Activated T-cell treated with anti-CD3 and anti-CD28 coated beads, Interleukin-2, amount 50 U/mL, for 24 hours (primary cell): ENCODE results near the gene ITK.
A peak's percentile ranks its signal among the peaks of the same experiment; 100 is the strongest.
"Not testable (repeated sequence)": the region's sequence is repeated elsewhere in the genome, so short reads cannot be mapped to it uniquely, and the experiment has no call there.

Experiments
- DNase-seq: peaks from one replicate; pipeline ENCODE4 v3.0.0-alpha.2; 2020
- H3K27ac Mint-ChIP-seq: 2 replicates; pipeline ENCODE4 v1.8.0; 2020; ENCODE audit warnings: mild to moderate bottlenecking, mixed read lengths
- H3K27me3 Mint-ChIP-seq: 2 replicates; pipeline ENCODE4 v1.8.0; 2020; ENCODE audit warnings: mixed read lengths
- H3K36me3 Mint-ChIP-seq: 2 replicates; pipeline ENCODE4 v1.8.0; 2020; ENCODE audit warnings: low read depth, mixed read lengths
- H3K4me1 Mint-ChIP-seq: 2 replicates; pipeline ENCODE4 v1.8.0; 2020; ENCODE audit warnings: low read depth, mixed read lengths
- H3K4me3 Mint-ChIP-seq: 2 replicates; pipeline ENCODE4 v1.8.0; 2020; ENCODE audit warnings: mild to moderate bottlenecking, moderate library complexity, mixed read lengths
- H3K9me3 Mint-ChIP-seq: 2 replicates; pipeline ENCODE4 v1.8.0; 2020; ENCODE audit warnings: mixed read lengths

ITK gene

DNA sequence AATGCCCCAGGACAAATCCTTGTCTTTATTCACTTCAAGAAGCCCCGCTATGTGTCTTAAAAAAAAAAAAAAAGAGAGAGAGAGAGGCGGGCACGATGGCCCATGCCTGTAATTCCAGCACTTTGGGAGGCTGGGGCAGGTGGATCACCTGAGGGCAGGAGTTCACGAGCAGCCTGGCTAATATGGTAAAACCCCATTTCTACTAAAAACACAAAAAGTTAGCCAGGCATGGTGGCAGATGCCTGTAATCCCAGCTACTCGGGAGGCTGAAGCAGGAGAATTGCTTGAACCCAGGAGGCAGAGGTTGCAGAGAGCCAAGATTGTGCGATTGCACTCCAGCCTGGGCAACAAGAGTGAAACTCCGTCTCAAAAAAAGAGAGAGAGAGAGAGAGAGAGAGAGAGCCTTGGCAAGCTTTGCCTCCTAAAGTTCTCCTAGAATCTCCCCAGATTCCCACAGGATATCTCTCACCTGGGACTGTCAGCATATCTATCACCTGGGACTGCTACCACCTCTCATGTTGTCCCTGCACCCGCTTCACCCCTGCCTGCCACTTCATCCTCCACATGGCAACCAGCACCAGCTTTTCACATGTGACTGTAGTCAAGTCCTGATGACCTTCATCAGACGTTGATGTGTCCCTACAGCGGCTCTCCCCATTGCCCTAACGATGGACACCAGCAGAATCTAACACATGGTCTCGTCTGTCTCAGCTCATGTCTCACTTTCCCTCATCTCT lies 5.8 kb downstream of the ITK start:
- DNase-seq, result peak; percentile 64
- no peaks in the 10 kb centered on the region for H3K27me3 Mint-ChIP-seq
- H3K4me1 Mint-ChIP-seq, result peaks cover 60% of the 10 kb centered on the region
- H3K36me3 Mint-ChIP-seq, result peaks cover 95% of the 10 kb centered on the region
- peak overlapping the region; percentile 93 for H3K27ac Mint-ChIP-seq
- no peaks in the 10 kb centered on the region for H3K9me3 Mint-ChIP-seq
- peak overlapping the region; percentile 87 for H3K4me3 Mint-ChIP-seq

DNA sequence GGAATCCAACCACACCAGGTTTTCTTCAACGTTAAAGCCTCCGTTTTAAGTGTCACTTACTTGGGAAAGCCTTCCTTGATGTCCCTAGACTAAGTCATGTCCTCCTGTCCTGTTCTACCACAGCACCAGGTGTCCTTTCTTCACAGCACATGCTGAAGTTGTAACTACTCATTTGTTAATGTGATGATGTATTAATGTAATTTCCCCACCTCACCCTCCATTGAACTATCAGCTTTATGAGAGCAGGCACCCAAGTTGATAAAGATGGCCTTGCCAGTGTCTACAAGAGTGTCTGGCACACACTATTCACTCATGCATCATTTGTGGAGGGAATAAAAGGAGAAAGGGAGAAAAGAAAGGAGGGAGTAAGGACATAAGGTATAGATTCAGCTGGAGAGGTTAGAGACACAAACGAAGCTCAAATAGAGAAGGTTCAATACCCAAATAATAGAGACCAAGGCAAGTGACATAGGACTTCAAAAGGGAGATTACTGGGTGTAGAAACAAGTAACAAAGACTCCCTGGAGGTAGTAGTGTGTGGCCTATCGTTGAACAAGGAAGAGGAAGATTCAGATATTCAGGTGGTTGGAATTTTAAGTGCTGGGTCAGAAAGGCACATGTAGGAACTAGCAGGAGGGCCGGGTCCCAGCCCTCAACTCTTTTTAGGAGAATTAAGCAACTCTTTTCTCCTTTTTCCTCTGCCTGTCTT lies 6.6 kb downstream of the ITK start:
- H3K9me3 Mint-ChIP-seq, result no peaks in the 10 kb centered on the region
- peak overlapping the region; percentile 87 for H3K4me3 Mint-ChIP-seq
- peaks cover 67% of the 10 kb centered on the region for H3K4me1 Mint-ChIP-seq
- peaks cover 95% of the 10 kb centered on the region for H3K36me3 Mint-ChIP-seq
- no peak for DNase-seq
- H3K27me3 Mint-ChIP-seq, result no peaks in the 10 kb centered on the region
- H3K27ac Mint-ChIP-seq, result peak overlapping the region; percentile 93

DNA sequence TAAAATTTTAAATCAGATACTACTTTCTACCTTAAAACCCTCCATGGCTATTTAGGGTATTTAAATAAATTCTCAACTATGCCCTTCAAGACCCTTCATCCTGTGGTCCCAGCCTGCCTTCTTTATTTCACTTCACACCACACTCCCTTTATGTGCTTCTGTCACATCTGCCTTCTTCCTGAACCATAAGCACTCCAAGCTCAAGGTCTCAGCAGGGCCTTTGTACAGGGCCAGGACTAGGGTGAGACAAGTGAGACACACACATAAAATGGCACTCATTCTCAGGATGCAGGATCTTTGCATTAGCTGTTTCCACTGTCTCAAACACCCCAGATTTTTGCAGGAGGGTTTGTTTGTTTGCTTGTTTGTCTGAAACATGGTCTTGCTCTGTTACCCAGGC lies 7.6 kb downstream of the ITK start:
- Mint-ChIP-seq H3K4me3 (peak overlapping the region; percentile 87), H3K9me3 (no peaks in the 10 kb centered on the region), H3K4me1 (peaks cover 76% of the 10 kb centered on the region), H3K27ac (peak overlapping the region; percentile 93), H3K36me3 (peaks cover 96% of the 10 kb centered on the region), H3K27me3 (no peaks in the 10 kb centered on the region)
- peak; percentile 30 for DNase-seq

DNA sequence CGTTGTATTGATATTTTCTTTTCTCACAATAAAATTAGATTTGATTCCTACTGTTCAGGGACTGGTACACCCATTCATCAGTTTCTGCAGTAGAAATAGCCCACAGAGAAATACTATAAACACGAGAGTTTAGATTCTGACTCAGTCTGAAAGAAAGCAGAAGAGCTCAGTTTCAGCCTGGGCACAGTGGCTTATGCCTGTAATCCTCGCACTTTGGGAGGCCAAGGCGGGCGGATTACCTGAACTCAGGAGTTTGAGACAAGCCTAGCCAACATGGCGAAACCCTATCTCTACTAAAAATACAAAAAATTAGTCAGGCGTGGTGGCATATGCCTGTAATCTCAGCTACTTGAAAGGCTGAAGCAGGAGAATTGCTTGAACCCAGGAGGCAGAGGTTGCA lies 8.6 kb downstream of the ITK start:
- Mint-ChIP-seq H3K4me1 (peaks cover 83% of the 10 kb centered on the region), H3K4me3 (peak overlapping the region; percentile 87), H3K36me3 (peaks cover 96% of the 10 kb centered on the region), H3K27me3 (no peaks in the 10 kb centered on the region), H3K9me3 (no peaks in the 10 kb centered on the region), H3K27ac (peak overlapping the region; percentile 93)
- DNase-seq, result peak; percentile 68

DNA sequence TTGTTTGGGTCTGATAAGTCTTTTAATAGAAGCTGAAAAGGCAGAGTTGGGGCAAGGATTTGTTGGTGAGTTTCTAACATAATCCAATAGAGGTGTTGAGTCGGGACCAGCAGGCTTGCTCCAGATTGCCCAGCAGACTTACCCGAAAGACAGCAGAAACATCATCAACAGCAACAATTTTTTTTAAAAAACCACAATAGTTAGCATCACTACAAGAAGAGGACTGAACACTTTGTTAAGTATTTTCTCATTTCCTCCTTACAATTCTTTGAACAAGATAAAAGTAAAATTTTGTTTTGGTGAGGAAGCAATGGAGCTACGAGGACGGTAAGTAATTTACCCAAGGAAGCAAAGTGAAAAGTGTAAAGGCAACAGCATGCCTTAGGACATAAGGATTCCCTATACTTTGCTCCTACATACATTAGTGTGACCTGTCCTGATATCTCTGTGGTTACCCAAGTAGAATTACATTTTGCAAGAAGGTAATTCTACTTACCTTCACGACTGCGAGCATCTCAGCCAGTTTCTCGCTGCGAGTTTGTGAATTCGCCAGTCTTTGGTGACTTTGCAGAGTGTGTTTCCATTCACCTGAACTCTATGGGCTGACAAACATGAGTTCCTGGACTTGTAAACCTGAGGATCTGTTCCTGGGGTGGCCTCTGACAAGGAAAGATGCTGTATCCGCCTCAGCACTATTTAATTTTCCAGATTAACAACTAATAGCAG lies 13.2 kb downstream of the ITK start:
- Mint-ChIP-seq H3K27me3 (no peaks in the 10 kb centered on the region), H3K4me3 (peak overlapping the region; percentile 87), H3K36me3 (peaks cover 92% of the 10 kb centered on the region), H3K27ac (peak overlapping the region; percentile 93), H3K4me1 (peaks cover 88% of the 10 kb centered on the region), H3K9me3 (no peaks in the 10 kb centered on the region)
- peak; percentile 41 for DNase-seq

DNA sequence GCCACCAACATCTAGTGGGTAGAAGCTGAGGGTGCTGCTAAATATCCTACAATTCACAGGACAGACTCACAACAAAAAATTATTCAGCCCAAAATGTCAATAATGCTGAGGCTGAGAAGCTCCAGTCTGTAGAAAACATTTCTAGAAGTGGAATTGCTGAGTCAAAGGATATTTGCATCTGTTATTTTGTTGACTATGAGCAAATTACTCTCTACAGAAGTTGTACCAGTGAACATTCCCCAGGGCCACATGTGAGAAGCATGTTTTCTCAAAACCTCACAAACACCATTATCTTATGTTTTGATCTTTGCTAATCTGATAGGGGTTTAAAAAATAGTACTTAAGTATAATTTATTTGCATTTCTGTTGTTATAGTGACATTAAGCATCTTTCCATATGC lies 15.4 kb downstream of the ITK start:
- DNase-seq, result no peak
- peak overlapping the region; percentile 92 for H3K27ac Mint-ChIP-seq
- peak overlapping the region; percentile 40 for H3K4me3 Mint-ChIP-seq
- no peaks in the 10 kb centered on the region for H3K9me3 Mint-ChIP-seq
- H3K27me3 Mint-ChIP-seq, result no peaks in the 10 kb centered on the region
- H3K36me3 Mint-ChIP-seq, result peaks cover 93% of the 10 kb centered on the region
- peaks cover 92% of the 10 kb centered on the region for H3K4me1 Mint-ChIP-seq

DNA sequence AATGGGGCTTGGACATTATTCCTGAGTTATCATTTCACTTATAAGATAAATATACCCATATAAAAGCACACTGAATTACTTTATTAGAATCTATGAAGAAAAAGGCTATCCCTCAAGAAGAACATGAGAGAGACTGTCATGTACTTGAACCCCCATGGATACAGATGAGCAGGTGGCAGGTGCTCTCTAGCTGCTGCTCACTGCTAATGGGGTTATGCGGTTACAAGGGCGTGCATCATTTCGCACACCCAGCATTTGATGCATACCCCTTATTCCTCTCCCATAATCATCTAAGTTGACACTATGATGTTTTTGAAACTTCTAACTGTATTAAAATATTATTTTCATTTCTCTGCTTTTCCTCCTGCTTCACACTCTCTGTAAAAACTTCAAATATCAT lies 16.4 kb downstream of the ITK start:
- no peaks in the 10 kb centered on the region for H3K27me3 Mint-ChIP-seq
- H3K27ac Mint-ChIP-seq, result peak overlapping the region; percentile 99
- H3K4me1 Mint-ChIP-seq, result peaks cover 92% of the 10 kb centered on the region
- no peaks in the 10 kb centered on the region for H3K9me3 Mint-ChIP-seq
- DNase-seq, result peak; percentile 33
- H3K36me3 Mint-ChIP-seq, result peaks cover 94% of the 10 kb centered on the region
- peak overlapping the region; percentile 40 for H3K4me3 Mint-ChIP-seq

DNA sequence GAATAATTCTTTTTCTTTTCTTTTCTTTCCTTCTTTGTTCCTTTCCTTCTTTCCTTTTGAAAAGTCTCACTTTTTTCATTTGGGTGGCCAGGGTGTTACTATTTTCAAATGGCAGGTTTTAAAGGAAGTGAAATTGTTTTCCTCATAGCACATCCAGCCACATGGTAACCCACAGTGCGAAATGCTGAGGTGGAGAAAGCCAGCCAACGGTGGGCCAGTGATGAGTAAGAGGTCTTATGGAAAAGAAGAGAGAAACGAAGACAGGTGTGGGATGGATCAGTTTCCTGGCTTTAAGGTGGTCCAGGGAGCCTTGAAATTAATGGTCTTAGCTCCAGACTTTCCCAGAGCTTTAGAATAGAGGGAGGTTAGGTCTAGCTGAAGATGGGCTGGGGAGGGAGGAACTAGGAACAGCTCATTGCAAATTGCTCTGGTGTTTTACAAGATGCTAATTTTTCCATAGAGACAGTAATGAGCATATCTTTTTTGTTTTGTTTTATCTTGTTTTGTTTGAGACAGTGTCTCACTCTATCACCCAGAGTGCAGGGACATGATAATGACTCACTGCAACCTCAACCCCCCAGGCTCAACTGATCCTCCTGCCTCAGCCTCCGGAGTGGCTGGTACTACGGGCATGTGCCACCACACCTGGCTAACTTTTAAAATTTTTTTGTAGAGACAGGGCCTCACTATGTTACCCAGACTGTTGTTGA lies 17.8 kb downstream of the ITK start:
- H3K4me3 Mint-ChIP-seq, result peak overlapping the region; percentile 71
- peaks cover 92% of the 10 kb centered on the region for H3K4me1 Mint-ChIP-seq
- H3K36me3 Mint-ChIP-seq, result peaks cover 95% of the 10 kb centered on the region

DNA sequence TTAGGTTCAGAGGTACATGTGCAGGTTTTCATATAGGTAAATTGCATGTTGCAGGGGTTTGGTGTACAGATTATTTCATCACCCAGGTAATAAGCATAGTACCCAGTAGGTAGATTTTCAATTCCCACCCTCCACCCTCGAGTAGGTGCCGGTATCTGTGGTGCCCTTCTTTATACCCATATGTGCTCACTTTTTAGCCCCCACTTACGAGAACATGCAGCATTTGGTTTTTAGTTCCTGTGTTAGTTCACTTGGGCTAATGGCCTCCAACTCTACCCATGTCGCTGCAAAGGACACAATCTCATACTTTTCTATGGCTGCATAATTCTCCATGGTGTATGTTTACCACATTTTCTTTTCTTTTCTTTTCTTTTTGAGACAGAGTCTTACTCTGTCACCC lies 21.2 kb downstream of the ITK start:
- Mint-ChIP-seq H3K4me3 (peak overlapping the region; percentile 53), H3K4me1 (peaks cover 90% of the 10 kb centered on the region), H3K27me3 (no peaks in the 10 kb centered on the region), H3K9me3 (peaks cover 8% of the 10 kb centered on the region), H3K27ac (peak overlapping the region; percentile 85), H3K36me3 (peaks cover 94% of the 10 kb centered on the region)
- no peak for DNase-seq

More for the DNA sequence above, 17.8 kb downstream of the ITK start:
- DNase-seq, result peak; percentile 67
- Mint-ChIP-seq H3K27ac (peak overlapping the region; percentile 99), H3K27me3 (no peaks in the 10 kb centered on the region), H3K9me3 (no peaks in the 10 kb centered on the region)

DNA sequence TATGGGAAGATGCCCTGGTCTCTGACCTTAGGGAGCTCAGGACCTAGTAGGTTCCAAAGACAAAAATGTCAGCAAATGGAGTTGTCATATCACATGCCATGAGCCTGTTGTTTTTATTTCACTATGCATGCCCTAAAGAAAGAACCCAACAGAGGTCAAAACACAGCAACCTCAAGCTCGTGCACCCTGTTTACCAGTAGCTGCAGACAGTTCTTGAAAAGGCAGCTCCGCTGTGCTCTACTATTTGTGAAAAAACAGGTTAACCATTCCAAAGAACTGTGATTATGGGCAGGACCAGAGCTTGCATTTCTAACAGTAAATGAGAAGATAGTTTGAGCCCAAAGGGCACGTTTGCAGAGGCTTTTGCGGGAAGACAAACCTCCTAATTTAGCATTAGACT lies 22.8 kb downstream of the ITK start:
- H3K27me3 Mint-ChIP-seq, result no peaks in the 10 kb centered on the region
- peaks cover 96% of the 10 kb centered on the region for H3K36me3 Mint-ChIP-seq
- H3K27ac Mint-ChIP-seq, result peak overlapping the region; percentile 92
- H3K4me3 Mint-ChIP-seq, result peak overlapping the region; percentile 53
- H3K9me3 Mint-ChIP-seq, result peaks cover 8% of the 10 kb centered on the region
- H3K4me1 Mint-ChIP-seq, result peaks cover 88% of the 10 kb centered on the region
- DNase-seq, result peak; percentile 30

DNA sequence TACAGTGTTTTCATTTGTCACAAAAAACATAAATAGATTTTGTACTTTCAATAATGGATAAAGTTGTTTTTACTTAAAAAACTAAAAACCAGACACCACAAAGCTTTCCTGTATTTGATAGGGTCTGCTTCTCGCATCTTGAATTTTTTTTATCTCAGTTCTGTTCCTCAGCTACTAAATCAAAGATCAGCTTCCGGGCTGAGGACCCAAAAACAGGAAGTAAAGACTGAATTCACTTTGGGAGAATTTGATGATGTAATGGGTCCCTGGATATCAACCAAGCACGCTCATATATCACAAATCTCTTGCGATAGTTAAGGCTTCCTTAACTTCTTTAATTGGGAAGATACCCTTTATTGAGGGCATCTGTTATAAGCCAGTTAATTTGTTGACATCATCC lies 24.1 kb downstream of the ITK start:
- peaks cover 8% of the 10 kb centered on the region for H3K9me3 Mint-ChIP-seq
- peak overlapping the region; percentile 43 for H3K4me3 Mint-ChIP-seq
- DNase-seq, result no peak
- peaks cover 96% of the 10 kb centered on the region for H3K36me3 Mint-ChIP-seq
- H3K4me1 Mint-ChIP-seq, result peaks cover 88% of the 10 kb centered on the region
- H3K27me3 Mint-ChIP-seq, result no peaks in the 10 kb centered on the region
- peak overlapping the region; percentile 92 for H3K27ac Mint-ChIP-seq

DNA sequence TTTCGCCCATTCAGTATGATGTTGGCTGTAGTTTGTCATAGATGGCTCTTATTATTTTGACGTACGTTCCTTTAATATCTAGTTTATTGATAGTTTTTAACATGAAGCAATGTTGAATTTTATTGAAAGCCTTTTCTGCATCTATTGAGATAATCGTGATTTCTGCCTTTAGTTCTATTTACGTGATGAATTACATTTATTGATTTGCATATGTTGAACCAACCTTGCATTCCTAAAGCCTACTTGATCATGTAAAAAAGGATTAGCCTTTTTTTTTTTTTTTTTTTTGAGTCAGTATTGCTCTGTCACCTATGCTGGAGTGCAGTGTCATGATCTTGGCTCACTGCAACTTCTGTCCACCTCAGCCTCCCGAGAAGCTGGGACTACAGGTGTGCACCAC lies 25.1 kb downstream of the ITK start:
- peaks cover 86% of the 10 kb centered on the region for H3K4me1 Mint-ChIP-seq
- H3K4me3 Mint-ChIP-seq, result no peak overlapping the region
- peak overlapping the region; percentile 72 for H3K27ac Mint-ChIP-seq
- H3K36me3 Mint-ChIP-seq, result peaks cover 93% of the 10 kb centered on the region
- no peaks in the 10 kb centered on the region for H3K27me3 Mint-ChIP-seq
- peaks cover 8% of the 10 kb centered on the region for H3K9me3 Mint-ChIP-seq
- DNase-seq, result no peak

DNA sequence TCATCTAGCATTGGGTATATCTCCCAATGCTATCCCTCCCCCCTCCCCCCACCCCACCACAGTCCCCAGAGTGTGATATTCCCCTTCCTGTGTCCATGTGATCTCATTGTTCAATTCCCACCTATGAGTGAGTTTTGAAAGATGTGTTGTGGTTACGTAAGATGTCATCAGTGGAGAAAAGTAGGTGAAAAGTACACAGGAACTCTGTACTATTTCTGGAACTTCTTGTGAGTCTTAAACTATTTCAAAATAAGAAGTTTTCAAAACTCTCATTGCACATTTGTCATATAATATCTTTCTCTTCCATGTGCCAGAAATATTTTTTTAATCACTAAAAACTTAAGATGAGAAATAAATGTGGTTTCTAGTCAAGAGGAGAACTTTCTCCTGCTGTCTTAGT lies 30.0 kb downstream of the ITK start:
- peaks cover 97% of the 10 kb centered on the region for H3K36me3 Mint-ChIP-seq
- H3K4me3 Mint-ChIP-seq, result peak overlapping the region; percentile 26
- not testable (repeated sequence) for H3K27me3 Mint-ChIP-seq, DNase-seq
- H3K27ac Mint-ChIP-seq, result peak overlapping the region; percentile 99
- peaks cover 94% of the 10 kb centered on the region for H3K4me1 Mint-ChIP-seq
- H3K9me3 Mint-ChIP-seq, result peaks cover 10% of the 10 kb centered on the region

DNA sequence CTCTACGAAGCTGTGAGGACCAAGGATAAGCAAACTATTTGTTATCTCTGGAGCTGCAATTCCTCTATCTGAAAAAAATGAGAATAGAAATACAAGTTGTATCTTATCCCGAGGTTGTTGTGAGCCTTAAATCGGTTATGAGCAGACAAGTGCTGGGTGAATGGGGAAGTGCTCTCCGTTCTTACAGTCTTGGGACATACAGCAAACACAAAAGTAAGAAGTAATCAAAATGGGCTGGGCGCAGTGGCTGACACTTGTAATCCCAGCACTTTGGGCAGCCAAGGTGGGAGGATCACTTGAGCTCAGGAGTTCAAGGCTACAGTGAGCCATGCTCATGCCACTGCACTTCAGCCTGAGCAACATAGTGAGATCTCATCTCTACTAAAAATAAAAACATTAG lies 31.7 kb downstream of the ITK start:
- Mint-ChIP-seq H3K27ac (peak overlapping the region; percentile 99), H3K36me3 (peaks cover 98% of the 10 kb centered on the region), H3K4me1 (peaks cover 97% of the 10 kb centered on the region), H3K27me3 (no peaks in the 10 kb centered on the region), H3K4me3 (peak overlapping the region; percentile 8), H3K9me3 (peaks cover 3% of the 10 kb centered on the region)
- DNase-seq, result no peak
